Fibroblast of peridontal ligament (primary cell): ENCODE results near the gene CX3CL1.
A peak's percentile ranks its signal among the peaks of the same experiment; 100 is the strongest.
"Not testable (repeated sequence)": the region's sequence is repeated elsewhere in the genome, so short reads cannot be mapped to it uniquely, and the experiment has no call there.

Experiments used
- DNase-seq: peaks from one replicate; pipeline ENCODE4 v3.0.0-alpha.2; 2010; ENCODE audit errors: extremely low read depth

CX3CL1 gene

DNA sequence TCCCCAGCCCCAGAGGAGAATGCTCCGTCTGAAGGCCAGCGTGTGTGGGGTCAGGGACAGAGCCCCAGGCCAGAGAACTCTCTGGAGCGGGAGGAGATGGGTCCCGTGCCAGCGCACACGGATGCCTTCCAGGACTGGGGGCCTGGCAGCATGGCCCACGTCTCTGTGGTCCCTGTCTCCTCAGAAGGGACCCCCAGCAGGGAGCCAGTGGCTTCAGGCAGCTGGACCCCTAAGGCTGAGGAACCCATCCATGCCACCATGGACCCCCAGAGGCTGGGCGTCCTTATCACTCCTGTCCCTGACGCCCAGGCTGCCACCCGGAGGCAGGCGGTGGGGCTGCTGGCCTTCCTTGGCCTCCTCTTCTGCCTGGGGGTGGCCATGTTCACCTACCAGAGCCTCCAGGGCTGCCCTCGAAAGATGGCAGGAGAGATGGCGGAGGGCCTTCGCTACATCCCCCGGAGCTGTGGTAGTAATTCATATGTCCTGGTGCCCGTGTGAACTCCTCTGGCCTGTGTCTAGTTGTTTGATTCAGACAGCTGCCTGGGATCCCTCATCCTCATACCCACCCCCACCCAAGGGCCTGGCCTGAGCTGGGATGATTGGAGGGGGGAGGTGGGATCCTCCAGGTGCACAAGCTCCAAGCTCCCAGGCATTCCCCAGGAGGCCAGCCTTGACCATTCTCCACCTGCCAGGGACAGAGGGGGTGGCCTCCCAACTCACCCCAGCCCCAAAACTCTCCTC, 10.4 kb downstream of the CX3CL1 start:
- DNase-seq, result no peak

DNA sequence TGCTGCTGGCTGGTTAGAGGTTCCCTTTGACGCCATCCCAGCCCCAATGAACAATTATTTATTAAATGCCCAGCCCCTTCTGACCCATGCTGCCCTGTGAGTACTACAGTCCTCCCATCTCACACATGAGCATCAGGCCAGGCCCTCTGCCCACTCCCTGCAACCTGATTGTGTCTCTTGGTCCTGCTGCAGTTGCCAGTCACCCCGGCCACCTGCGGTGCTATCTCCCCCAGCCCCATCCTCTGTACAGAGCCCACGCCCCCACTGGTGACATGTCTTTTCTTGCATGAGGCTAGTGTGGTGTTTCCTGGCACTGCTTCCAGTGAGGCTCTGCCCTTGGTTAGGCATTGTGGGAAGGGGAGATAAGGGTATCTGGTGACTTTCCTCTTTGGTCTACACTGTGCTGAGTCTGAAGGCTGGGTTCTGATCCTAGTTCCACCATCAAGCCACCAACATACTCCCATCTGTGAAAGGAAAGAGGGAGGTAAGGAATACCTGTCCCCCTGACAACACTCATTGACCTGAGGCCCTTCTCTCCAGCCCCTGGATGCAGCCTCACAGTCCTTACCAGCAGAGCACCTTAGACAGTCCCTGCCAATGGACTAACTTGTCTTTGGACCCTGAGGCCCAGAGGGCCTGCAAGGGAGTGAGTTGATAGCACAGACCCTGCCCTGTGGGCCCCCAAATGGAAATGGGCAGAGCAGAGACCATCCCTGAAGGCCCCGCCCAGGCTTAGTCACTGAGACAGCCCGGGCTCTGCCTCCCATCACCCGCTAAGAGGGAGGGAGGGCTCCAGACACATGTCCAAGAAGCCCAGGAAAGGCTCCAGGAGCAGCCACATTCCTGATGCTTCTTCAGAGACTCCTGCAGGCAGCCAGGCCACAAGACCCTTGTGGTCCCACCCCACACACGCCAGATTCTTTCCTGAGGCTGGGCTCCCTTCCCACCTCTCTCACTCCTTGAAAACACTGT, 11.3 kb downstream of the CX3CL1 start:
- peak; percentile 13 for DNase-seq

- DNase-seq, result no peak
Observed at GRCh38 chr16:57384248-57385070, 12.2 kb downstream of the CX3CL1 start.

DNA sequence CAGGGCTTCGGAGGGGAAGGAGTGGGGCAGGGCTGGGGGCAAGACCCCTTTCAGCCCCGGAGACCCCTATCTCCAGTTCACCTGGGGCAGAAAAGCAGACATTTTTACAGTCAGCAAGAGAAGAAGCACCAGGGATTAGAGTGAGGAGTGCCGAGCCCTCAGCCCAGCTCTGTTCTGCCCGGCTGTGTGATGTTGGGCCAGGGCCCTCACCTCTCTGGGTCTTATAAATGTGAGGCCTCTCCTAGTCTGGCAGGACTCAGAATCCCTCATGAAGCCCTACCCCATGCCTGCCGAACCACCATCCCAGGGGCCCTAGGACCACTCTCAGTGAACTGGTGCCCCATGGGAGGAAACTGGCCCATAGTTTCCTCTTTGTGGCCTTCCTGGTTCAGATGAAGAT, 12.8 kb downstream of the CX3CL1 start:
- DNase-seq, result no peak

- peak; percentile 85 for DNase-seq
Observed at GRCh38 chr16:57386381-57386951, 14.2 kb downstream of the CX3CL1 start.

- DNase-seq, result no peak
Observed at GRCh38 chr16:57387598-57388354, 15.5 kb downstream of the CX3CL1 start.

DNA sequence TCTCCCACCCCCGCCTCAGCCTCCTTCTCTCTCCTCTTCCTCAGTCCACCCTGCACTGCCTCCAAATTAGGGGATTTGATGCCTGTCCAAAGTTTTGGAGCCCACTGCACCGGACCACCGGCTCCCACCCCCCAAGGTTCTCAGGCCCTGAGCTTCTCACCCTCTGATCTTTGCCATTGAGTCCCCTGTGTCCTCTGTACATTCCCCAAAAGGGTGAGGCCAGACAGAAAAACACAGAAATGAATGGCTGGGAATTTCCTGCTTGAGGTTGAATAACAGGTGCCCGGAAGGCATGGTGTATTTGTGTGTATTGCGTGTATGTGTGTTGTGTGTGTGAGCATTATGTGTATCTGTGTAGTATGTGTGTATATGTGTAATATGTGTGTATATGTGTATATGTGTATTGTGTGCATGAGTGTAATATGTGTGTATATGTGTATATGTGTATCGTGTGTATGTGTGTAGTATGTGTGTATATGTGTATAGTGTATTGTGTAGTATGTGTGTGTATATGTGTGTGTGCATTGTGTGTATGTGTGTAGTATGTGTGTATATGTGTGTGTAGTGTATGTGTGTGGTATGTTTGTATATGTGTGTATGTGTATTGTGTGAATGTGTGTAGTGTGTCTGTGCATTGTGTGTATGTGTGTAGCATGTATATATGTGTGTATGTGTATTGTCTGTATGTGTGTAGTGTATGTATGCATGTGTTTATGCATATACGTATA, 16.2 kb downstream of the CX3CL1 start:
- no peak for DNase-seq

DNA sequence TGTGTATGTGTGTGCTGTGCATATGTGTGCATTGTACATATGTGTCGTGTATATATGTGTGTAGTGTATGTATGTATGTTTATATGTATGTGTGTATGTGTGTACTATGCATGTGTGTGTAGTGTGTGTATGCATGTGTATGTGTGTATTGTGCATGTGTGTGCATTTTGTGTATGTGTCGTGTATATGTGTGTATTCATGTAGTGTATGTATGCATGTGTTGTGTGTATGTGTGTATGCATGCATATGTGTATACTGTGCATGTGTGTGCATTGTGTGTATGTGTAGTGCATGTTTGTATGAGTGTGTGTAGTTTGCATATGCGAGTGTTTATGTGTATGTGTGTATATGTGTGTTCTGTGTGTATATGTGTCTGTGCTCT, 16.8 kb downstream of the CX3CL1 start:
- no peak for DNase-seq

DNA sequence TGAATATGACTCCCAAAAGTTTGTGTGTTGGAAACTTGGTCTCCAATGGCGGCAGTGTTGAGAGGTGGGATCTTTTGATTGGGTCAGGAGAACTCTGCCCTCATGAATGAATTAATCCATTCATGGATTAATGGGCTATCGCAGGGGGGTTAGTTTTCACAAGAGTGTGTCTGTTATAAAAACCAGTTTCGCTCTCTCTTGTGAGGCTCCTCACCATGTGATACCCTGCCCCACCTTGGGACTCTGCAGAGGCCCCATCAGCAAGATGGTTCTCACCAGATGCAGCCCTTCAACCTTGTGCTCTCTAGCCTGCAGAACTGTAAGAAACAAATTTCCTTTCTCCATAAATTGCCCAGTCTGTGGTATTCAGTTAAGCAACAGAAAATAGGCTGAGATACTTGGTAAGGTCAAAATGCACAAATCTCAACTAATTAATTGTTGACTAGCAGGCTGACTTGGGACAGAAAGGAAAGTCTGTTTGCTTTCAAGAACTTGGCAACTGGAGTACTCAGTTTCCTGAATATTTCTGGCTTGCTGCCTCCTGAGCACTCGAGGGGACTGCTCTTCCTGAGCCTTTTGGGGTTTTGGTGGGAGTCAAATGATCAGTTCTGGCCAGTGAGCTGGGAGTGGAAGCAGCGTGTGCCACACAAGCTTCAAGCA, 18.5 kb downstream of the CX3CL1 start:
- DNase-seq, result no peak

DNA sequence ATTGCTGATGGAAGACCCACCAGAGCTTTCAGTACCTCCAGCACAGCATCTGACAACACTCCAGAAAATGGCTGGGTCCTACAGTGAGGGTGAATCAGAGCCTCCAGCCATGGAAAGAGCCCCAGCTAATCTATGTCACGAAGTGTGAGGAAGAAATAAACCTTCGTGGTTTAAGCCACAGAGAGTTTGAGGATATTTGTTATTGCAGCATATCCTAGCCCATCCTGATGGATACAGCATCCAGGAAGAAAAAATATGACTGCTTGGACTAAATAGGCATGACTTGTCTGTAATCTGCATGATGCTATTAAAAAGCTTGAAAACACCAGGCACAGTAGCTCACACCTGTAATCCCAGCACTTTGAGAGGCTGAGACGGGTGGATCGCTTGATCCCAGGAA, 19.0 kb downstream of the CX3CL1 start:
- DNase-seq, result no peak

DNA sequence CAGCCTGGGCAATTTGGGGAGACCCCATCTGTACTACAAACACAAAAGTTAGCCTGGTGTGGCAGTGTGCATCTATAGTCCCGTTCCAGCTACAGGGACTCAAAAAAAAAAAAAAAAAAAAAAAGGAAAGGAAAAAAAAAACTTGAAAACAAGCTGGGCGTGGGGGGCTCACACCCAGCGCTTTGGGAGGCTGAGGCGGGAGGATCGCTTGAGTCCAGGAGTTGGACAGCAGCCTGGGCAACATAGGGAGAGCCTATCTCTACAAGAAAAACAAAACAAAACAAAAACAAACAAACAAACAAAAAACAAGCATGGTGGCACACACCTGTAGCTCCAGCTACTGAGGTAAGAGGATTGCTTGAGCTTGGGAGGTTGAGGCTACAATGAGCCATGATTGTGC, 19.4 kb downstream of the CX3CL1 start:
- DNase-seq, result no peak

DNA sequence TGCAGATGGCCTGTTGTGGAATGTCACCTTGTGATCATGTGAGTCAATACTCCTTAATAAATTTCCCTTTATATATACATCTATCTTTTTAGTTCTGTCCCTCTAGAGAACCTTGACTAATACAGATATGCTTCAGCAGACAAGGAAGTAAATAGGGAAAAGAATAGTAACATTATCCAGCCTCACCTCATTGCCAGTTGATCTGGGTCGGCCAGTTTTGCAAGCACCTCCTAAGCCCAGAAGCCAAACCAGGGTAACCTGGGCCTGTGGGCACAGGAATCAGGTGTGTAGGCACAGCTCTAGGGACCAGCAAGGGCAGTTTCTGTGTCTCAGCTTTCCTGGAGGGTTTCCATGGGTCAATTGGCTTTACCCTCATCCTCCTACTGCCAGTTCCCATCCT, 20.4 kb downstream of the CX3CL1 start:
- DNase-seq, result no peak

GRCh38 chr16:57394444-57394843, 22.2 kb downstream of the CX3CL1 start:
- DNase-seq, result no peak

DNA sequence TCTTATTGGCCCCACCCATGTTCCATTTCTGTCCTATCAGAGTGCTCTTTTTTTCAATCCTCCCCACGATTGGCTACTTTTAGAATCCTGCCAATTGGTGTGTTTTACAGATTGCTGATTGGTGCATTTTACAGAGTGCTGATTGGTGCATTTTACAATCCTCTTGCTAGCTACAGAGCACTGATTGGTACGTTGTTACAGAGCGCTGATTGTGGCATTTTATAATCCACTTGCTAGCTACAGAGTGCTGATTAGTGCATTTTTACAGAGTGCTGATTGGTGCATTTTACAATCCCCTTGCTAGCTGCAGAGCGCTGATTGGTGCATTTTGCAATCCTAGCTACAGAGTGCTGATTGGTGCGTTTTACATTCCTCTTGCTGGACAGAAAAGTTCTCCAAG, 22.7 kb downstream of the CX3CL1 start:
- no peak for DNase-seq

GRCh38 chr16:57396786-57397185, 24.5 kb downstream of the CX3CL1 start:
- DNase-seq, result no peak

DNA sequence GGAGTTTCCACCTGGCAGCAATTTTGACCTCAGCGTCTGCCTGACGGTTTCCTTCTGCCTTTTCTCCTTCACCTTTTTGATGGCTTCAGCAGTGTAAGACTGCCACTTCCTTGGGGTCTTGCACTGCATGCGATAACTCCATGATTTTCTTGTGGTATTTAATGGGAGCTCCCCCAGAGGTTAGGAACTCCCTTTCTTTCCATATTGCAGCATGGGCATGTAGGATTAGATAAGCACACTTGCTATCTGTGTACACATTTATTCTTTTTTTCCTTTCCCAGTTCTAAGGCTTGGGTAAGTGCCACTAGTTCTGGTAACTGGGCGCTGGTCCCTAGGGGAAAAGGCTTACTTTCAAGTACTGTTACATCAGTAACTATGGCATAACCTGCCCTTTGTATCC, 25.2 kb downstream of the CX3CL1 start:
- DNase-seq, result not testable (repeated sequence)

DNA sequence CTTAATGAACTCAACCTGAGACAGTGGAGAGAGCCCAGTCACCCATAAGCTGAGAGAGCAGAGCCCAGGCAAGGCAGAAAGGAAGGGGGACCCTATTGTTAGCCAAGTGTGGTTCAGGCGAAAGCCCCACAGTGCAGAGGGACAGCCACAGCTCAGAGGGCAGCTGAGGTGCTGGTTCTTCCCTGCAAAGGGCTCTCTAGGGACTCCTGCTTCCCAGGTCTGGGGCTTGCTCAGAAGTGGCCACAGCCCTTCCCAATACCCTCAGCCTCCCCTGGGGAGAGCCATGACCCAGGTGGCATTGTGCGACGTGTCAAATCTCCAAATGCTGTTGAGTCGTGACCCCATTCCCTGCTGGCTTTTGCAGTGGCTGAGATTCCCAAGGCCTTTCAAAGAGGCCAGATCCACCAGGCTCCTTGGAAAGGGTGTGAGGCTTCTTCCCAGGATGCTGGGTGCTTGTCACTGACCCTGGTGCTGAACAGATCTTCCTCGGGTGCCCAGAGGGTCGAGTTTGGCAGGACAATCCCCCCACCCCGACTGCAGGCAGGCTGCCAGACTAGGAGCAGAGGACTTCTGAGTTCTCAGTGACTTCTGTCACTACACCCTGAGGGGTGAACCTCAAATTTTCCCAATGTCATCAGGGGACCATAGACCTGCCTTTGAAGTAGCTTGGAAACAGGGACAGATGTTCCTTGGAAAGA, 29.8 kb downstream of the CX3CL1 start:
- no peak for DNase-seq

GRCh38 chr16:57403965-57404817, 31.9 kb downstream of the CX3CL1 start, which contains the start of gene CCL17:
Gene CCL17 (plus strand): TSS chr16:57404767. CDS start chr16:57413933, 9,166 bp downstream.
- DNase-seq, result no peak
